HG03060 (cell line): Measurements from ENCODE around the gene RAB11A.

ENCODE experiments used
- ATAC-seq: cut with Tn5 transposase; IDR thresholded peaks from one replicate; pipeline ENCODE4 v1.9.1; 2021; ENCODE audit warnings: low read depth, moderate number of reproducible peaks; ENCODE audit not compliant: unreplicated experiment

Gene RAB11A

GRCh38 chr15:65881766-65882434, 12.6 kb downstream of the RAB11A start:
- ATAC-seq = no peak

GRCh38 chr15:65883571-65883970, 14.3 kb downstream of the RAB11A start:
- ATAC-seq = no peak

- ATAC-seq = no peak
These were observed 15.2 kb downstream of the RAB11A start for GRCh38 chr15:65884511-65884910.

GRCh38 chr15:65885668-65886218, 16.5 kb downstream of the RAB11A start:
- ATAC-seq = no peak

- ATAC-seq = no peak
These were observed 18.3 kb downstream of the RAB11A start for GRCh38 chr15:65887565-65887964.

GRCh38 chr15:65888981-65889380, 19.7 kb downstream of the RAB11A start:
- no peak for ATAC-seq

GRCh38 chr15:65893060-65893459, 23.8 kb downstream of the RAB11A start:
- no peak for ATAC-seq

GRCh38 chr15:65896236-65896635, 26.9 kb downstream of the RAB11A start:
- no peak for ATAC-seq

GRCh38 chr15:65900488-65900887, 31.2 kb downstream of the RAB11A start:
- ATAC-seq = no peak

- ATAC-seq = no peak
These were observed 32.0 kb downstream of the RAB11A start for GRCh38 chr15:65901336-65901735.

- ATAC-seq = no peak
These were observed 32.5 kb downstream of the RAB11A start for GRCh38 chr15:65901836-65902235.

- ATAC-seq = peak; percentile 72
These were observed 33.1 kb downstream of the RAB11A start for GRCh38 chr15:65902373-65902772.

- ATAC-seq = no peak
These were observed 34.2 kb downstream of the RAB11A start for GRCh38 chr15:65903296-65904073.

GRCh38 chr15:65904301-65904700, 35.0 kb downstream of the RAB11A start:
- no peak for ATAC-seq

GRCh38 chr15:65906396-65906795, 37.1 kb downstream of the RAB11A start:
- ATAC-seq = no peak

GRCh38 chr15:65907661-65908060, 38.4 kb downstream of the RAB11A start:
- ATAC-seq = no peak

- ATAC-seq = no peak
These were observed 39.6 kb downstream of the RAB11A start for GRCh38 chr15:65908876-65909275.

- ATAC-seq = no peak
These were observed 40.5 kb downstream of the RAB11A start for GRCh38 chr15:65909831-65910230.

- ATAC-seq = no peak
These were observed 41.0 kb downstream of the RAB11A start for GRCh38 chr15:65910341-65910740.

GRCh38 chr15:65912235-65912634, 42.9 kb downstream of the RAB11A start:
- no peak for ATAC-seq

GRCh38 chr15:65913631-65914199, 44.4 kb downstream of the RAB11A start:
- no peak for ATAC-seq
